Muscle layer of colon (tissue), 2 donors: ENCODE measurements around the gene NRP2.

Source experiments
- H3K27ac ChIP-seq: one replicate; pipeline ENCODE4 v1.7.0; 2013; ENCODE audit warnings: low read depth, mild to moderate bottlenecking, low read length, moderate library complexity
- H3K27me3 ChIP-seq, 2 donors: one replicate each; pipeline ENCODE4 v1.7.0; 2013; ENCODE audit warnings: low read length in 2 of 2, mild to moderate bottlenecking in 2 of 2; ENCODE audit not compliant: insufficient read depth in 2 of 2, control insufficient read depth in 1 of 2
- H3K36me3 ChIP-seq: one replicate; pipeline ENCODE4 v1.7.0; 2013; ENCODE audit warnings: mild to moderate bottlenecking, low read length; ENCODE audit not compliant: insufficient read depth
- H3K4me1 ChIP-seq: one replicate; pipeline ENCODE4 v1.7.0; 2013; ENCODE audit warnings: mild to moderate bottlenecking, low read length; ENCODE audit not compliant: insufficient read depth
- H3K4me3 ChIP-seq, 2 donors: one replicate each; pipeline ENCODE4 v1.7.0; 2013; ENCODE audit warnings: low read length in 2 of 2, low read depth in 1 of 2, mild to moderate bottlenecking in 1 of 2, moderate library complexity in 1 of 2
- H3K9ac ChIP-seq: one replicate; pipeline ENCODE4 v1.7.0; 2013; ENCODE audit warnings: low read length
- H3K9me3 ChIP-seq: one replicate; pipeline ENCODE4 v1.7.0; 2013; ENCODE audit warnings: mild to moderate bottlenecking, low read length
- donor health status: abdominal sarcoma.
- donor health status: Adenocarcinoma of cecum.

NRP2 gene

GRCh38 chr2:205714789-205715720, 32.8 kb downstream of the NRP2 start:
- H3K9ac ChIP-seq: no peak overlapping the region
- H3K27ac ChIP-seq: peak overlapping the region; percentile 62
- H3K36me3 ChIP-seq: peaks cover 40% of the 10 kb centered on the region
- no peaks in the 10 kb centered on the region for H3K9me3 ChIP-seq
- no peaks in the 10 kb centered on the region for H3K27me3 ChIP-seq
- peak overlapping the region in 1 of 2 donors; percentile 12 for H3K4me3 ChIP-seq
- H3K4me1 ChIP-seq: peaks cover 93% of the 10 kb centered on the region

GRCh38 chr2:205715831-205716525, 33.7 kb downstream of the NRP2 start:
- no peak overlapping the region for H3K9ac ChIP-seq
- H3K27me3 ChIP-seq: no peaks in the 10 kb centered on the region
- H3K27ac ChIP-seq: peak overlapping the region; percentile 62
- peaks cover 97% of the 10 kb centered on the region for H3K4me1 ChIP-seq
- H3K36me3 ChIP-seq: peaks cover 45% of the 10 kb centered on the region
- H3K9me3 ChIP-seq: no peaks in the 10 kb centered on the region
- no peak overlapping the region for H3K4me3 ChIP-seq

GRCh38 chr2:205717175-205717846, 35.0 kb downstream of the NRP2 start:
- Histone ChIP-seq H3K27ac (peak overlapping the region; percentile 86), H3K27me3 (no peaks in the 10 kb centered on the region), H3K4me1 (peaks cover 97% of the 10 kb centered on the region), H3K4me3 (no peak overlapping the region), H3K36me3 (peaks cover 58% of the 10 kb centered on the region), H3K9me3 (no peaks in the 10 kb centered on the region), H3K9ac (no peak overlapping the region)

GRCh38 chr2:205717999-205718398, 35.7 kb downstream of the NRP2 start:
- Histone ChIP-seq H3K36me3 (peaks cover 64% of the 10 kb centered on the region), H3K4me3 (no peak overlapping the region), H3K27me3 (no peaks in the 10 kb centered on the region), H3K4me1 (peaks cover 96% of the 10 kb centered on the region), H3K9me3 (no peaks in the 10 kb centered on the region), H3K9ac (no peak overlapping the region), H3K27ac (peak overlapping the region; percentile 86)

GRCh38 chr2:205719847-205720246, 37.5 kb downstream of the NRP2 start:
- Histone ChIP-seq H3K27me3 (no peaks in the 10 kb centered on the region), H3K27ac (peak overlapping the region; percentile 79), H3K36me3 (peaks cover 82% of the 10 kb centered on the region), H3K9me3 (no peaks in the 10 kb centered on the region), H3K9ac (no peak overlapping the region), H3K4me3 (no peak overlapping the region), H3K4me1 (peaks cover 85% of the 10 kb centered on the region)

- peaks cover 88% of the 10 kb centered on the region for H3K36me3 ChIP-seq
Measured at GRCh38 chr2:205720451-205720902, 38.2 kb downstream of the NRP2 start.

GRCh38 chr2:205721057-205721449, 38.8 kb downstream of the NRP2 start:
- Histone ChIP-seq H3K27ac (peak overlapping the region; percentile 75), H3K9ac (no peak overlapping the region), H3K4me3 (no peak overlapping the region), H3K36me3 (peaks cover 90% of the 10 kb centered on the region), H3K4me1 (peaks cover 84% of the 10 kb centered on the region), H3K9me3 (no peaks in the 10 kb centered on the region), H3K27me3 (no peaks in the 10 kb centered on the region)

More at GRCh38 chr2:205720451-205720902, 38.2 kb downstream of the NRP2 start:
- peak overlapping the region; percentile 75 for H3K27ac ChIP-seq
- no peak overlapping the region for H3K9ac ChIP-seq
- no peak overlapping the region for H3K4me3 ChIP-seq
- H3K9me3 ChIP-seq: no peaks in the 10 kb centered on the region
- H3K4me1 ChIP-seq: peaks cover 84% of the 10 kb centered on the region
- no peaks in the 10 kb centered on the region for H3K27me3 ChIP-seq

- no peak overlapping the region for H3K4me3 ChIP-seq
- peak overlapping the region; percentile 35 for H3K27ac ChIP-seq
Measured at GRCh38 chr2:205722283-205722918, 40.1 kb downstream of the NRP2 start.

GRCh38 chr2:205723179-205723578, 40.9 kb downstream of the NRP2 start:
- Histone ChIP-seq H3K27ac (no peak overlapping the region), H3K9ac (no peak overlapping the region), H3K27me3 (no peaks in the 10 kb centered on the region), H3K36me3 (peaks cover 93% of the 10 kb centered on the region), H3K9me3 (no peaks in the 10 kb centered on the region), H3K4me3 (no peak overlapping the region), H3K4me1 (peaks cover 87% of the 10 kb centered on the region)

More at GRCh38 chr2:205722283-205722918, 40.1 kb downstream of the NRP2 start:
- Histone ChIP-seq H3K27me3 (no peaks in the 10 kb centered on the region), H3K36me3 (peaks cover 93% of the 10 kb centered on the region), H3K4me1 (peaks cover 87% of the 10 kb centered on the region), H3K9ac (no peak overlapping the region), H3K9me3 (no peaks in the 10 kb centered on the region)

- peak overlapping the region; percentile 28 for H3K27ac ChIP-seq
- H3K27me3 ChIP-seq: no peaks in the 10 kb centered on the region
- peaks cover 87% of the 10 kb centered on the region for H3K4me1 ChIP-seq
- no peak overlapping the region for H3K9ac ChIP-seq
- H3K36me3 ChIP-seq: peaks cover 96% of the 10 kb centered on the region
- no peaks in the 10 kb centered on the region for H3K9me3 ChIP-seq
- H3K4me3 ChIP-seq: no peak overlapping the region
Measured at GRCh38 chr2:205725059-205725458, 42.8 kb downstream of the NRP2 start.
